IMR-90 (cell line): Measurements from ENCODE around the gene KLF7. TPM values are rescaled to one million over a fixed set of nuclear protein-coding genes. Genes with fewer than 3 reads are reported as not detected.
A peak's percentile ranks its signal among the peaks of the same experiment; 100 is the strongest.

Experiments used
- ATAC-seq: fragments of 200-7000 bp; cut with Tn5 transposase; 2 replicates; pipeline ENCODE4 v1.9.1; 2020; ENCODE audit warnings: low read depth, mild to moderate bottlenecking, moderate library complexity
- BruUV-seq: library from RNA; stranded (reverse); fragments of 400-500 nt; replicated peaks from 2 replicates; lab custom pipeline; 2021; lab: Mats Ljungman, UMichigan
- CTCF ChIA-PET: fragments of 300-600 bp; formaldehyde crosslinking; extraction: SDS; loops from one replicate; lab custom pipeline; 2021; ENCODE audit warnings: antibody characterized with exemption; lab: Yijun Ruan, JAX
- POLR2A ChIA-PET: fragments of 300-600 bp; sonication (Branson Sonifier 250); formaldehyde crosslinking; loops from one replicate; lab custom pipeline; 2022; ENCODE audit warnings: antibody characterized with exemption; ENCODE audit not compliant: unreplicated experiment; lab: Charles Lee
- DNase-seq: peaks from one replicate; pipeline ENCODE4 v3.0.0; 2013
- H2AFZ ChIP-seq: replicated peaks from 2 replicates; pipeline ENCODE3; 2013; ENCODE audit warnings: low read length, mild to moderate bottlenecking; ENCODE audit not compliant: poor library complexity
- H2AK5ac ChIP-seq: 2 replicates; pipeline ENCODE4 v1.6.1; 2013; ENCODE audit warnings: low read depth, low read length, inconsistent platforms
- H2AK9ac ChIP-seq: replicated peaks from 2 replicates; pipeline ENCODE3; 2013; ENCODE audit warnings: mild to moderate bottlenecking, low read depth, low read length, moderate library complexity; ENCODE audit not compliant: poor library complexity
- H2BK120ac ChIP-seq: 2 replicates; pipeline ENCODE4 v1.6.1; 2013; ENCODE audit warnings: low read depth, low read length, inconsistent platforms
- H2BK15ac ChIP-seq: 3 replicates; pipeline ENCODE4 v1.6.1; 2013; ENCODE audit warnings: low read depth, low read length, inconsistent platforms
- H2BK20ac ChIP-seq: 2 replicates; pipeline ENCODE4 v1.6.1; 2013; ENCODE audit warnings: low read depth, mild to moderate bottlenecking, inconsistent platforms, low read length, moderate library complexity
- H2BK5ac ChIP-seq: 2 replicates; pipeline ENCODE4 v1.6.1; 2013; ENCODE audit warnings: mild to moderate bottlenecking, low read depth, low read length, inconsistent platforms; ENCODE audit not compliant: poor library complexity, severe bottlenecking
- H3K14ac ChIP-seq: replicated peaks from 2 replicates; pipeline ENCODE4 v1.6.1; 2013; ENCODE audit warnings: low read depth, low read length, inconsistent platforms
- H3K18ac ChIP-seq: 2 replicates; pipeline ENCODE4 v1.6.1; 2013; ENCODE audit warnings: low read depth, low read length, control low read depth
- H3K23ac ChIP-seq: 2 replicates; pipeline ENCODE4 v1.6.1; 2013; ENCODE audit warnings: low read depth, low read length, inconsistent platforms
- H3K27ac ChIP-seq: 2 replicates; pipeline ENCODE4 v1.5.1; 2013; ENCODE audit warnings: mild to moderate bottlenecking, control low read depth, low read length; ENCODE audit not compliant: insufficient read depth
- H3K27me3 ChIP-seq: 2 replicates; pipeline ENCODE4 v1.6.1; 2013; ENCODE audit warnings: low read length; ENCODE audit not compliant: control insufficient read depth, insufficient read depth
- H3K36me3 ChIP-seq: 2 replicates; pipeline ENCODE4 v1.6.1; 2013; ENCODE audit warnings: low read length, mixed read lengths; ENCODE audit not compliant: control insufficient read depth, insufficient read depth
- H3K4ac ChIP-seq: 2 replicates; pipeline ENCODE4 v1.6.1; 2013; ENCODE audit warnings: low read depth, low read length, inconsistent platforms
- H3K4me1 ChIP-seq: 2 replicates; pipeline ENCODE4 v1.6.1; 2013; ENCODE audit warnings: low read length, mixed read lengths; ENCODE audit not compliant: control insufficient read depth, insufficient read depth
- H3K4me2 ChIP-seq: 2 replicates; pipeline ENCODE4 v1.6.1; 2013; ENCODE audit warnings: low read depth, mild to moderate bottlenecking, control low read depth, low read length, moderate library complexity
- H3K4me3 ChIP-seq: 2 replicates; pipeline ENCODE4 v1.5.1; 2013; ENCODE audit warnings: low read depth, mild to moderate bottlenecking, control low read depth, low read length, moderate library complexity; ENCODE audit not compliant: insufficient read depth
- H3K56ac ChIP-seq: 2 replicates; pipeline ENCODE4 v1.6.1; 2013; ENCODE audit warnings: low read length, inconsistent platforms; ENCODE audit not compliant: insufficient read depth; ENCODE audit errors: extremely low read depth
- H3K79me1 ChIP-seq, 2 experiments: 2 replicates each; pipeline ENCODE4 v1.6.1; 2013; ENCODE audit warnings: low read length in 2 of 2, inconsistent platforms in 1 of 2, low read depth in 1 of 2
- H3K9ac ChIP-seq: 2 replicates; pipeline ENCODE4 v1.6.1; 2013; ENCODE audit warnings: low read depth, low read length, control low read depth
- H3K9me1 ChIP-seq: 2 replicates; pipeline ENCODE4 v1.6.1; 2013; ENCODE audit warnings: low read length, inconsistent platforms; ENCODE audit not compliant: insufficient read depth
- H3K9me3 ChIP-seq: 2 replicates; pipeline ENCODE4 v1.6.1; 2013; ENCODE audit warnings: low read length; ENCODE audit not compliant: control insufficient read depth, insufficient read depth
- H4K20me1 ChIP-seq: 2 replicates; pipeline ENCODE4 v1.6.1; 2013; ENCODE audit warnings: low read length, inconsistent platforms; ENCODE audit not compliant: insufficient read depth
- H4K5ac ChIP-seq: 2 replicates; pipeline ENCODE4 v1.6.1; 2013; ENCODE audit warnings: mild to moderate bottlenecking, low read depth, low read length, control low read depth
- H4K8ac ChIP-seq, 2 experiments: 2 replicates each; pipeline ENCODE4 v1.6.1; 2013; ENCODE audit warnings: low read depth in 2 of 2, low read length in 2 of 2, control low read depth in 1 of 2, inconsistent platforms in 1 of 2
- H4K91ac ChIP-seq: 2 replicates; pipeline ENCODE4 v1.6.1; 2013; ENCODE audit warnings: low read depth, low read length, inconsistent platforms; ENCODE audit not compliant: insufficient read depth
- BHLHE40 ChIP-seq: fragments of 150-350 bp; IDR thresholded peaks from 2 replicates; pipeline ENCODE4 v1.6.1; 2016; ENCODE audit warnings: mild to moderate bottlenecking, low read depth, low read length
- CEBPB ChIP-seq: IDR thresholded peaks from 2 replicates; pipeline ENCODE4 v1.6.1; 2012; ENCODE audit warnings: low read depth, low read length, improper control_type of control experiment
- CHD1 ChIP-seq: IDR thresholded peaks from 2 replicates; pipeline ENCODE4 v1.6.1; 2012; ENCODE audit warnings: low read depth, low read length, improper control_type of control experiment
- ELK1 ChIP-seq: fragments of 150-350 bp; IDR thresholded peaks from 2 replicates; pipeline ENCODE4 v1.6.1; 2016; ENCODE audit warnings: low read depth, mild to moderate bottlenecking, low read length, moderate library complexity, borderline replicate concordance
- FOS ChIP-seq: fragments of 150-350 bp; IDR thresholded peaks from 2 replicates; pipeline ENCODE4 v1.6.1; 2016; ENCODE audit warnings: low read depth, low read length
- MAFK ChIP-seq: IDR thresholded peaks from 2 replicates; pipeline ENCODE4 v1.6.1; 2012; ENCODE audit warnings: low read depth, low read length, improper control_type of control experiment
- MAZ ChIP-seq: IDR thresholded peaks from 2 replicates; pipeline ENCODE4 v1.6.1; 2012; ENCODE audit warnings: low read depth, mild to moderate bottlenecking, low read length, improper control_type of control experiment, moderate library complexity, borderline replicate concordance
- MXI1 ChIP-seq: IDR thresholded peaks from 2 replicates; pipeline ENCODE4 v1.6.1; 2012; ENCODE audit warnings: low read depth, mild to moderate bottlenecking, low read length, moderate library complexity, borderline replicate concordance
- NFE2L2 ChIP-seq: fragments of 150-350 bp; IDR thresholded peaks from 2 replicates; pipeline ENCODE4 v1.6.1; 2016; ENCODE audit warnings: low read depth, mild to moderate bottlenecking, low read length
- POLR2A ChIP-seq: IDR thresholded peaks from 2 replicates; pipeline ENCODE4 v1.6.1; 2012; ENCODE audit warnings: mild to moderate bottlenecking, low read depth, low read length
- RAD21 ChIP-seq: IDR thresholded peaks from 2 replicates; pipeline ENCODE4 v1.6.1; 2012; ENCODE audit warnings: low read length, improper control_type of control experiment
- RCOR1 ChIP-seq: IDR thresholded peaks from 2 replicates; pipeline ENCODE4 v1.6.1; 2012; ENCODE audit warnings: mild to moderate bottlenecking, low read length, improper control_type of control experiment; ENCODE audit not compliant: insufficient replicate concordance
- RFX5 ChIP-seq: IDR thresholded peaks from 2 replicates; pipeline ENCODE4 v1.8.0; 2012; ENCODE audit warnings: low read depth, mild to moderate bottlenecking, low read length, moderate library complexity
- SMC3 ChIP-seq: fragments of 150-350 bp; IDR thresholded peaks from 2 replicates; pipeline ENCODE4 v1.6.1; 2016; ENCODE audit warnings: low read depth, mild to moderate bottlenecking, antibody characterized with exemption, low read length, moderate library complexity
- dilution Hi-C: fragments of 300-500 bp; cut with HindIII; formaldehyde crosslinking; loops from one replicate; pipeline ENCODE4 v1.14.3; 2018; ENCODE audit warnings: low sequenced_read_pairs; ENCODE audit not compliant: unreplicated experiment
- in situ Hi-C: fragments of 300-500 bp; cut with MboI; formaldehyde crosslinking; loops from 3 replicates; pipeline ENCODE4 v1.14.3; 2019; ENCODE audit warnings: low sequenced_read_pairs, inconsistent platforms, mixed read lengths
- intact Hi-C: fragments of 100-400 bp; cut with micrococcal nuclease; formaldehyde crosslinking; loops from 2 replicates; pipeline ENCODE4 v1.10.0; 2022
- polyA plus RNA-seq, 3 experiments: library from polyadenylated mRNA; depleted of rRNA; stranded (reverse); fragments of >200 nt; gene quantifications; 2 replicates each; pipeline ENCODE4 v1.2.3, GENCODE V29; 2012; ENCODE audit warnings: low replicate concordance in 1 of 3
- total RNA-seq: library from RNA; depleted of rRNA; stranded (reverse); fragments of >200 nt; gene quantifications from 2 replicates; pipeline ENCODE4 v1.2.3, GENCODE V29; 2012
- TF ChIP-seq, protein P1 (sequence below): fragments of 150-350 bp; IDR thresholded peaks from 2 replicates; pipeline ENCODE4 v1.6.1; 2017; ENCODE audit warnings: mild to moderate bottlenecking, antibody characterized with exemption, low read length, low read depth
- TF ChIP-seq, protein P2 (sequence below): conservative IDR thresholded peaks from 2 replicates; pipeline ENCODE4 v1.5.1; 2012; ENCODE audit warnings: mild to moderate bottlenecking, low read depth, low read length, improper control_type of control experiment

KLF7 gene
- total and polyA plus RNA-seq, 2 of the 4 experiments (the other 2 are of a cell fraction), result 23.1 to 28.5 TPM

DNA sequence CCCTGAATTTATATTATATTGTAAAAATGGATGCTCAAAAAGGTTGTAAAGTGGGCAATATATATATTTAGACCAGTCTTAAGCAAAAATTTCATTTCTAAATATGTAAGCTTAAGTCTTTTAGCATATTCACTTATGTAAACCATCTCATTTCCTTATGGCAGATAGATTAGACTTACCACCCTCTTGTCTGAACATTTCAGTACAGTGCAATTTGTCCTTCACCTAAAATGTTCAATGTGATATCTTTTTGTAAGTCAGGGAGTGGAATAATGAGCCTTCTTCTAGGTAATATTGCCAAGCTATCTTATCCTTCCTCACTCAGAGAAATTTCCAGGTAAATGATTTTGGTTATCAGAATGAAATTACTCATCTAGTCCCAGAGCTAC lies 92.3 kb downstream of the KLF7 start:
- Histone ChIP-seq H3K23ac (0 out of 2 replicates have a peak overlapping the region, but pooled peaks have one; percentile 25), H3K9me3 (no peaks in the 10 kb centered on the region), H3K36me3 (peaks cover 7% of the 10 kb centered on the region), H3K27me3 (no peaks in the 10 kb centered on the region), H4K91ac (no peak overlapping the region), H3K18ac (no peak overlapping the region), H2BK15ac (no peak overlapping the region), H2BK20ac (no peak overlapping the region), H3K4me1 (0 out of 2 replicates have a peak, but pooled peaks cover 2% of the 10 kb centered on the region), H2AK5ac (no peak overlapping the region), H2BK5ac (no peak overlapping the region), H3K9me1 (peaks cover 10% of the 10 kb centered on the region; the same call in 1 of the 2 replicates), H4K5ac (no peak overlapping the region), H2BK120ac (no peak overlapping the region), H2AK9ac (no peak overlapping the region), H2AFZ (no peak overlapping the region), H4K8ac (no peak overlapping the region), H3K4me3 (no peak overlapping the region), H3K56ac (no peak overlapping the region), H3K9ac (no peak overlapping the region), H3K14ac (no peak overlapping the region; the same call in 1 of the 2 replicates), H3K79me1 (peaks cover 3 to 16% of the 10 kb centered on the region in 2 experiments; a peak in 3 of 4 replicates), H3K27ac (no peak overlapping the region), H3K4ac (no peak overlapping the region), H3K4me2 (no peak overlapping the region), H4K20me1 (0 out of 2 replicates have a peak, but pooled peaks cover 3% of the 10 kb centered on the region)
- no peak for ATAC-seq
- TF ChIP-seq RFX5 (no peak), RCOR1 (no peak), CHD1 (no peak), POLR2A (no peak), MXI1 (no peak), FOS (no peak), SMC3 (no peak), MAZ (no peak), BHLHE40 (no peak), CEBPB (no peak), ELK1 (no peak), MAFK (no peak), NFE2L2 (no peak), RAD21 (no peak)
- TF ChIP-seq, protein P1, sequence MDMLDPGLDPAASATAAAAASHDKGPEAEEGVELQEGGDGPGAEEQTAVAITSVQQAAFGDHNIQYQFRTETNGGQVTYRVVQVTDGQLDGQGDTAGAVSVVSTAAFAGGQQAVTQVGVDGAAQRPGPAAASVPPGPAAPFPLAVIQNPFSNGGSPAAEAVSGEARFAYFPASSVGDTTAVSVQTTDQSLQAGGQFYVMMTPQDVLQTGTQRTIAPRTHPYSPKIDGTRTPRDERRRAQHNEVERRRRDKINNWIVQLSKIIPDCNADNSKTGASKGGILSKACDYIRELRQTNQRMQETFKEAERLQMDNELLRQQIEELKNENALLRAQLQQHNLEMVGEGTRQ, result no peak
- TF ChIP-seq, protein P2, sequence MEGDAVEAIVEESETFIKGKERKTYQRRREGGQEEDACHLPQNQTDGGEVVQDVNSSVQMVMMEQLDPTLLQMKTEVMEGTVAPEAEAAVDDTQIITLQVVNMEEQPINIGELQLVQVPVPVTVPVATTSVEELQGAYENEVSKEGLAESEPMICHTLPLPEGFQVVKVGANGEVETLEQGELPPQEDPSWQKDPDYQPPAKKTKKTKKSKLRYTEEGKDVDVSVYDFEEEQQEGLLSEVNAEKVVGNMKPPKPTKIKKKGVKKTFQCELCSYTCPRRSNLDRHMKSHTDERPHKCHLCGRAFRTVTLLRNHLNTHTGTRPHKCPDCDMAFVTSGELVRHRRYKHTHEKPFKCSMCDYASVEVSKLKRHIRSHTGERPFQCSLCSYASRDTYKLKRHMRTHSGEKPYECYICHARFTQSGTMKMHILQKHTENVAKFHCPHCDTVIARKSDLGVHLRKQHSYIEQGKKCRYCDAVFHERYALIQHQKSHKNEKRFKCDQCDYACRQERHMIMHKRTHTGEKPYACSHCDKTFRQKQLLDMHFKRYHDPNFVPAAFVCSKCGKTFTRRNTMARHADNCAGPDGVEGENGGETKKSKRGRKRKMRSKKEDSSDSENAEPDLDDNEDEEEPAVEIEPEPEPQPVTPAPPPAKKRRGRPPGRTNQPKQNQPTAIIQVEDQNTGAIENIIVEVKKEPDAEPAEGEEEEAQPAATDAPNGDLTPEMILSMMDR, result no peak
- DNase-seq, result no peak
- dilution Hi-C loops, result no loop called here
- BruUV-seq, result no TSS peak
- intact Hi-C loops, result loop anchor here (5.0 to 10.0 kb wide), 2 partner anchors 89 to 399 kb away; no protein-coding TSS in a partner anchor
- in situ Hi-C loops, result no loop called here
- ChIA-PET POLR2A (no interaction called here), CTCF (no interaction called here)
